22Rv1 (cell line): ENCODE results near the gene AATK.

Experiments
- H3K27ac ChIP-seq: fragments of 450-650 bp; 2 replicates; pipeline ENCODE4 v1.5.1; 2017
- CTCF ChIP-seq: fragments of 450-650 bp; IDR thresholded peaks from 2 replicates; pipeline ENCODE4 v1.5.1; 2017; ENCODE audit warnings: mild to moderate bottlenecking
- ZFX ChIP-seq: fragments of 450-650 bp; IDR thresholded peaks from 2 replicates; pipeline ENCODE4 v1.6.1; 2017; ENCODE audit warnings: antibody characterized with exemption, borderline replicate concordance

Gene AATK

GRCh38 chr17:81208651-81209050 is 42.6 kb upstream of the AATK start:
- no peak overlapping the region for H3K27ac ChIP-seq
- TF ChIP-seq ZFX, result no peak
- no peak for TF ChIP-seq CTCF

GRCh38 chr17:81207610-81208581 is 41.9 kb upstream of the AATK start:
- TF ChIP-seq ZFX, result no peak
- no peak for TF ChIP-seq CTCF
- H3K27ac ChIP-seq, result no peak overlapping the region

GRCh38 chr17:81206657-81207056 is 40.6 kb upstream of the AATK start:
- no peak overlapping the region for H3K27ac ChIP-seq
- TF ChIP-seq ZFX, result no peak
- TF ChIP-seq CTCF, result no peak

- no peak overlapping the region for H3K27ac ChIP-seq
- TF ChIP-seq CTCF, result no peak
- TF ChIP-seq ZFX, result no peak
Measured at GRCh38 chr17:81206166-81206565, 40.1 kb upstream of the AATK start.

GRCh38 chr17:81204578-81204977 is 38.6 kb upstream of the AATK start:
- no peak overlapping the region for H3K27ac ChIP-seq
- TF ChIP-seq CTCF, result no peak
- TF ChIP-seq ZFX, result no peak

- no peak overlapping the region for H3K27ac ChIP-seq
- TF ChIP-seq CTCF (no peak), ZFX (no peak)
Measured at GRCh38 chr17:81203136-81203535, 37.1 kb upstream of the AATK start.

- H3K27ac ChIP-seq, result no peak overlapping the region
- no peak for TF ChIP-seq CTCF
- TF ChIP-seq ZFX, result no peak
Measured at GRCh38 chr17:81202318-81202717, 36.3 kb upstream of the AATK start.
